ENCODE data around the gene LRGUK.
"Not testable (repeated sequence)": the region's sequence is repeated elsewhere in the genome, so short reads cannot be mapped to it uniquely, and the experiment has no call there.

LRGUK gene

DNA sequence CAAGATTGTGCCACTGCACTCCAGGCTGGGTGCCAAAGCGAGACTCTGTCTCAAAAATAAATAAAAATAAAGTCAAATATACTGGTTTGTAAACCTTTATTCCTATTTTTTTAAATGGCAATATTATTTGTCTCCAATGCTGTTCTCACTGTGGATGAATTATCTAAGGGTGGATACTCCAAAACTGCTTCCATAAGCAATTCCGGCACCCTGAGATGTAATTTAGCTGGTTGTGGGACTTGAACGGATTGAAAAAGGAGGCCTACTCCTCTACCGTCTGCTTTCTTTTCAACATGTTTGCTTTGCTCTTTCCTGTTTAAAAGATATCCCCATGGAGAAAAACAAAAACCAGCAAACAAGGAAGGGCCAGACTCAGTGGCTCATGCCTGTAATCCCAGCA is 135.2 kb downstream of the LRGUK start:
- no peak for DNase-seq

- no peak for DNase-seq
Measured at GRCh38 chr7:134276951-134277350, 149.8 kb downstream of the LRGUK start.

- no peak for DNase-seq
Measured at GRCh38 chr7:134278502-134279153, 151.5 kb downstream of the LRGUK start.

- no peak for DNase-seq
Measured at GRCh38 chr7:134279336-134279735, 152.2 kb downstream of the LRGUK start.

- no peak for DNase-seq
Measured at GRCh38 chr7:134279898-134280297, 152.8 kb downstream of the LRGUK start.

GRCh38 chr7:134280508-134280907 is 153.4 kb downstream of the LRGUK start:
- DNase-seq, result no peak

- DNase-seq, result no peak
Measured at GRCh38 chr7:134284011-134284410, 156.9 kb downstream of the LRGUK start.

GRCh38 chr7:134284952-134285351 is 157.8 kb downstream of the LRGUK start:
- no peak for DNase-seq

DNA sequence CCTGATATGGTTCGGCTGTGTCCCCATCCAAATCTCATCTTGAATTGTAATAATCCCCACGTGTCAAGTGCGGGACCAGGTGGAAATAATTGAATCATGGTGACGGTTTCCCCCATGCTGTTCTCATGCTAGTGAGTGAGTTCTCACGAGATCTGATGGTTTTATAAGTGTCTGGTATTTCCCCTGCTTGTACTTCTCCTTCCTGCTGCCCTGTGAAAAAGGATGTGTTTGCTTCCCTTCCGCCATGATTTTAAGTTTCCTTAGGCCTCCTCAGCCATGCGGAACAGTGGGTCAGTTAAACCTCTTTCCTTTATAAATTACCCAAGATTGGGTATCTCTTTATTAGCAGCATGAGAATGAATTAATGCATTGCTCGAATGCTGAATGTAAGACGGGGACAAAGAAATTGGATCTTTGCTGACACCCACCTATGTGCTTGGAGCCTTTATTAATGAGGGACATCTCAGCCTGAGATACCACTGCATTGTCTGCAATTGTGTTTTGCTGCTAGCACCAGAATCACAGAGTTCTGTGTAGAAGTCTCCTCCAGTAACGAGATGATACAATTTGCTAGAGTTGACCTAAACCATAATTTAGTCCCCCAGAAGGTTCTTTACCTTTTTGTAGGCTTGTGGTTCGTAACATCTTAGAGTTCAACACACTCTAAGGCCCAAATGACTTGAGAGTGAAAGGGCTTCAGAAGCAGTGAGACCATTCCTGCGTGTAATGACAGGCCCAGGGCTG is 160.9 kb downstream of the LRGUK start:
- no peak for DNase-seq

GRCh38 chr7:134289423-134289822 is 162.3 kb downstream of the LRGUK start:
- no peak for DNase-seq

DNA sequence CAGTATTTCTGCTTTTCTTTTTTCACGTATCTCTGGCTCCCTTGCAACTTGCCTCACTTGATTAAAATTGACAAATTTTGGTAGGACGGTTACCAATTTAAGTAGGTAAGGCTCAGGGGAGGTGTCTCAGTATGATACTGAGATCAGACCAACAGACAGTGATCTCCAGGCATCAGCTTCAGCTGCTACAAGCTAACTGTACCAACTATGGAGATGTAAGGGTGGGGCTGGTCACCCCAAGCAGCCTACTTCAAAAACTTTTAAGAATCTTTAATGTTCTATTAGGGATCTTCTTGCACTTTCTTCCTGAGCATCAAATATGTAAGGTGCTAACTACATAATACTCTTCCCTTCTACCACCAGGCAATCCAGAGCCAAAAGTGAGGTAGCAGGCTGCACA is 162.7 kb downstream of the LRGUK start:
- DNase-seq, result no peak

DNA sequence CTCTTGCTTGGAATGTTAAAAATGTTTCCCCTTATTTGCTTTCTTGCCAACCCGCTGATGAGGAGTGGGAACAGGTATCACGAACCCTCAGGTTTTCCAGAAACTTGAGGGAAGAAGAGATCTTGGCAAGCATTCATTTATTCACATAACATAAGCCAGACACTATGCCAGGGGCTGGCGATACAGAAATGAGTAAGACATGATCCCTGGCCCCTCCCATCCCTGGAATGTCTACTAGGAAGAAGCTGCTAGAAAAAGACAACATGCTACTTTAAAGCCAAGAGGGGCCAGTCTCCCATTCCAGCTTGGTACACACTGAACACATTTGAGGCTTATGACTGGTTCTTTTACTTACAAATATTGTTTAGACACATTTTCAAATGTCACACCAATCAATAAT is 163.1 kb downstream of the LRGUK start:
- no peak for DNase-seq

DNA sequence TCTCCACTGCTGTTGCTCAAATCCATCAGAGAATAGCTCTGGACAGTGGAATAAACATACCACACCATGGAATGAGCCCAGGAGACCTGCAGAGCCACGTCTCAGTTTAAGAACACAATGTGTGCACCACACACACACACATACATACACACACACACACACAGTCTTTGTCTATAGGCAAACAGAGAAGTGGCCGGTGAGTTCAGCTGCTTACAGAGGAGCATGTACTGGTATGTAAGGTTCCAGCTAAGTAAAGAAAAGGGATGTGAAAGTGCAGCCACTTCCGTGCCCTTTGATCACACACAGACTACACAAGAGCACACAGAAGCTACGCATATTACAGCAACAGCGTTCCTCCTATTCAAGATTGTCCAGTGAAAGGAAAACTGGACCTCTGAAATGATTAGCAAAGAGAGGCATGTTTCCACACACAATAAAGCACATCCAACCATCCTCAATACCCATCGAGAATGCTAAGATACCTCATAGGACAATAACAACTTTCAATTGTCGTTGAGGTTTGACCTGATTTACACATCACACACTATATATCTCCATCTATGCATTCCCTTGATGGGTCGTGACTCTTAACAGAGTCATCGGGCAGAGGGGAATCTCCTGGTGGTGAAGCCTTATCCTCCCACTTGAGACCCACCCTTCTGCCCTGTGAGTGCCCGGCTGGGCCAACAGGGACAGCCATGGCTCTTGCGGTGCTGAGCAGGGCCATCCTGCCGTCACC is 166.0 kb downstream of the LRGUK start:
- DNase-seq, result no peak

- DNase-seq, result not testable (repeated sequence)
Measured at GRCh38 chr7:134295982-134296381, 168.8 kb downstream of the LRGUK start.

GRCh38 chr7:134297489-134297888 is 170.3 kb downstream of the LRGUK start:
- DNase-seq, result no peak

DNA sequence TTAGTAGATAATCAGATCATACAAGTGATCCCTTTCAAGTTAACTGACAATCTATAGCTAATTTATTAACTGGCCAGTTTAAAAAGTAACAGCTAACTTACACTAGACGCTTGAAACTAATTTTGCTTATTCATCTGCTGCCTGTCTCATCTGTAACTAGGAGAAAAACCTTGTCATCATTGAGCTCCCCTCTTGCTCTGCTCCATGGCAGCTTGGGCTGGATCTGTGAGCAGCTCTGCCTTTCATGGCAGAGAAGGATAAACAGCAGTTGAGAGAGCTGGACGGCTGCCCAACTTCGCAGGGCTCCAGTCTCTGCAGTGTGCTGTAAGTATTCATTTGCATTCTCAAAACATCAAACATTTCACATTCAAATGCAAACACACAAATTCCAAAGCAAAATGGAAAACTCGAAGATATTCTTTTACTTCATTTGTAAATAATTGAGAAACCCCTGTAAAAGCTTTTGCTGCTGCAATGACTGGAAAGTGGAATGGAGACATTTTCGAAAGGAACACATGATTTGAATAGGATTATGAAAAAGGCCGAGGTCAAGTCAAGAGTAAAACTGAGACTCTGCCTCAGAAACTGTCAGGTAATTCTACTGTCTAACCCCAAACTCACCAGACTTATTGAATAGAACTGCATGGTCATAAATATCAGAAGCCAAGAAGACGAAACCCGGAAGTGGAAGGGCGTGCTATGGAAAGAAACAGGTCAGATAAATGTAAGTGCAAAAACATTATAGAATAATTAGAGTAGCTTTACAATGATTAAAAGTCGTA is 172.0 kb downstream of the LRGUK start:
- no peak for DNase-seq

DNA sequence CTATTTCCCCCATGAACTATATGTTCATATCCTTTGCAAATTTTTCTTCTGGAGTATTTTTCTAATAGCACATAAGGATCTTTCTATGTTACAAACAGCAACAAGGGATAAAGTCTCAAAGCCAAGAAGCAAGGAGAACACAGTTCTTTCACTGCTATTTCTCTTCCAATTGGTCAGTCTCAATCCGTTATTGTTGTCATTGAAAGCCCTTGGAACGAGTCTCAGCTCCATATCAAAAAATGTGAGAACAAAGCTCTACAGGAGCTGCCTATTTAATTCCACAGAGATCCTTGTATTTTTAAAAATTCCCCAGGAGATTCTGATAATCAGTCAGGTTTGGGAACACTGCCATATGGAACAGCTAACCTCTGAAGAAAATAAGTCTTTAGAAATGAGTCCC is 173.8 kb downstream of the LRGUK start:
- no peak for DNase-seq

GRCh38 chr7:134301592-134301991 is 174.5 kb downstream of the LRGUK start:
- DNase-seq, result no peak

DNA sequence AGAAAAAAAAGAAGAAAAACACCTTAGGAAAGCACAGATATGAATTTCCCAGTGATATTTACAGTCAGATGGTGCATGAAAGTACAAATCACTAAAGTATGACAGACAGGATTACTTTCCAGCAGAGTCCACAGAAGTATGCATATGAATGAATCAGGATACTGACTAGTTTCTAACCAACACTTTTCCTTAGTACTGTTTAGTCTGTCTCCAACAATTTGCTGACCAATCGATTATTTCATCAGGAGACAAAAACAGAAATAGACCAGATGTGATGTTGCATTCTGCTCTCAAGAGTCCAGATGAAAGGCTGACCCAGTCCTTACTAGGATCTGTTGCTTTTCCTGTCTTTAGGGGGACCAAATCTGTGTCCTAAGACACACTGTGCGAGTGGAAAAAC is 175.0 kb downstream of the LRGUK start:
- no peak for DNase-seq

GRCh38 chr7:134307320-134307719 is 180.2 kb downstream of the LRGUK start:
- DNase-seq, result no peak

- DNase-seq, result no peak
Measured at GRCh38 chr7:134308548-134308947, 181.4 kb downstream of the LRGUK start.

DNA sequence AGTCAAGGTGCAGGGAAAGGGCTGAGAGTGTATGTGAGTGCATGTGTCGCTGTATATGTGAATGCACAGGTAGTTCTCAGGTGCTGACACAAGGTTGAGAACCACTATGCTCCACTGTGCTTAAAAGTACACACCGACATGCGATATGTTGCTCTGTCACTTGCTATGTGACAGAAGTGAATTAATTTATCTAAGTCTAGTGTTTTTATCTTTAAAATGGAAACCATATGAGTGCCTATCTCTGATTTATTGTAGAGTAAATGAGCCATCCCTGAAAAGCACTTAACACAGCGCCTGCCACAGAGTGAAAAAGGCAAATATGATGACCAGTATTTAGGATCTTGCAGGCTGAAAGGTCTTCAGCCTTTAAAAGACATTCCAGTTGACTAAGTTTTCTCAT is 184.7 kb downstream of the LRGUK start:
- DNase-seq, result no peak

DNA sequence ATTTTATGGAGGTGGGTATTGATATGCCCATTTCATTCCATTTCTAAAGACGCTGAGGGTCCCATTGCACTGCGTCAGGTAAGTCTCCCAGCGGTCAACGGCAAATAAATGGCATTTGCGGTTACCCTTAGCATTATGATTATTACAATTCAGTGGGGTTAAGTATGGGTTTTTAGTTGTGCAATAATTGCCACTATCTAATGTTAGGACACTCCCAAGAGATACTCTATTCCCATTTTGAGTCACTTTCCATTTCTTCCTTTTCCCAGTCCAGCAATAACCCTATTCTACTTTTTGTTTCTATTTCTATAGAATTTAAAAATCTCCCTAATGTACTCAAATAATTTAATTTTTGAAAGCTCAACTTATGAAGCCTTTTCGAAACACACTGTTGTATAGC is 185.6 kb downstream of the LRGUK start:
- DNase-seq, result no peak

All from activated CD8-positive, alpha-beta memory T cell treated with anti-CD3 and anti-CD28 coated beads for 24 hours (primary cell).